ENCODE measurements around the gene KLK14.

Gene KLK14

GRCh38 chr19:51040151-51040550 lies 42.5 kb downstream of the KLK14 start:
- no peak for DNase-seq (ENCODE audit: low spot score)

DNA sequence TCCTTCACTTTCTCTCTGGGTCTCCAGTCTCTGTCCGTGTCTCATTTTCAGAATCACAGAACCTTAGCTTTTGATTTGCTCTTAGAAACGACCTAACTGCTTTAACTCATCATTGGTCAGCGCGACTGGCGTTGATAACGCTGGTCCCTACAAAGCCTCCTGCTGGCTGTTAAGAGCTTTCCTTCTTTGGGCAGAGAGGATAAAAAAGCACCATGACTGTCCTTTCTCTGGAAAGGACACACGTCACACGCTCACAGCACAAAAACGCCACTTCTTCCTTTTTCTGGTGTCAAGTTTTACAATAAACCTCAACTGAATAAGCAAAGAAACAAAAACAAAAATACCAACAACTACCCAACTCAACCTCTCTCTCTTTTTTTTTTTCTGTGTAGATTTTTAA lies 46.2 kb downstream of the KLK14 start:
- DNase-seq (ENCODE audit: low spot score) = no peak

GRCh38 chr19:51034704-51035103 lies 48.0 kb downstream of the KLK14 start, which contains the start of gene KLK12:
KLK12 (minus strand) TSS chr19:51035002; CDS start chr19:51034621, 381 bp downstream.
- no peak for DNase-seq (ENCODE audit: low spot score)

- no peak for DNase-seq (ENCODE audit: low spot score)
Measured at GRCh38 chr19:51031880-51032225, 50.8 kb downstream of the KLK14 start.

- no peak for DNase-seq (ENCODE audit: low spot score)
Measured at GRCh38 chr19:51031220-51031879, 51.3 kb downstream of the KLK14 start.

- DNase-seq (ENCODE audit: low spot score) = no peak
Measured at GRCh38 chr19:51030631-51031030, 52.1 kb downstream of the KLK14 start.

- DNase-seq (ENCODE audit: low spot score) = no peak
Measured at GRCh38 chr19:51029718-51030117, 53.0 kb downstream of the KLK14 start.

Data from RKO (cell line).